ENCODE data around the gene AK9.

DNA sequence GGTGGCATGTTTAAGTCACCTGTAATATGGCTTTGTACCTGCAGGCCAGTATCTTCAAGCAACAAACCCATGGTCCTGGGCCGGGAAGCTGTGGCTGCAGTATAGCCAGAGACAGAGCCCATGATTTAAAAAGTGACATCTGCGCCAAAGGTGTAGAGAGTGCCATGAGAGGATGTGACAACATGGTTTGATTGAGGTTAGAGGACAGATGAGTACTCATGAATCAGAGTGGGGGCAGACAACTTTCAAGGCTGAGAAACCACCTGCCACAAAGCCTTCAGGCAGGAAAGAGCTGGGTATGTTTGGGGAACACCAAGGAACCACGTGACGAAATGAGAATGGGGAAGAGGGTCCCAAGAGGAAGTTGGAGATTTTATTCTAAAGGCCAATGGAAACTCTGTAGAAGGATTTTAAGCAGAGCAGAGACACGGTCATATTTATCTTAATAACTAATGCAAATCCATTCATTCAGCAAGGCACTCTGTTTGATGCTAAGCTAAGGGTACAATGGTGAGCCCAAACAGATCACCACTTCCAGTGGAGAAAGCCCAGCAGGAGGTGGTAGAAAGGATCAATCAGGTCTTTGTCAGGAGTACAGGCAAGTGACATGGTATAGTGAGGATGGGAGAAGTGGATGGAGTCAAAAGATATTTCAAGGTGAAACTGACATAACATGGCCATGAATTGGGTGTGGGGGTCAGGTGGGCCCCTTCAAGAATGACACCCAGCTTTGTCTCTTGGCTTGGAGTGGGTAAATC, 232.0 kb downstream of the AK9 start:
- TF ChIP-seq, protein P1, sequence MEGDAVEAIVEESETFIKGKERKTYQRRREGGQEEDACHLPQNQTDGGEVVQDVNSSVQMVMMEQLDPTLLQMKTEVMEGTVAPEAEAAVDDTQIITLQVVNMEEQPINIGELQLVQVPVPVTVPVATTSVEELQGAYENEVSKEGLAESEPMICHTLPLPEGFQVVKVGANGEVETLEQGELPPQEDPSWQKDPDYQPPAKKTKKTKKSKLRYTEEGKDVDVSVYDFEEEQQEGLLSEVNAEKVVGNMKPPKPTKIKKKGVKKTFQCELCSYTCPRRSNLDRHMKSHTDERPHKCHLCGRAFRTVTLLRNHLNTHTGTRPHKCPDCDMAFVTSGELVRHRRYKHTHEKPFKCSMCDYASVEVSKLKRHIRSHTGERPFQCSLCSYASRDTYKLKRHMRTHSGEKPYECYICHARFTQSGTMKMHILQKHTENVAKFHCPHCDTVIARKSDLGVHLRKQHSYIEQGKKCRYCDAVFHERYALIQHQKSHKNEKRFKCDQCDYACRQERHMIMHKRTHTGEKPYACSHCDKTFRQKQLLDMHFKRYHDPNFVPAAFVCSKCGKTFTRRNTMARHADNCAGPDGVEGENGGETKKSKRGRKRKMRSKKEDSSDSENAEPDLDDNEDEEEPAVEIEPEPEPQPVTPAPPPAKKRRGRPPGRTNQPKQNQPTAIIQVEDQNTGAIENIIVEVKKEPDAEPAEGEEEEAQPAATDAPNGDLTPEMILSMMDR (IDR thresholded peaks at IDR 0.05) = no peak
- no peak for TF ChIP-seq POLR2A (IDR thresholded peaks at IDR 0.05)

Data from lower leg skin (tissue), 3 donors.